DND-41 (cell line): ENCODE measurements around the gene FRAT2.

Experiments
- EZH2 ChIP-seq: IDR thresholded peaks from 3 replicates; pipeline ENCODE4 v1.6.1; 2012; ENCODE audit warnings: borderline replicate concordance, low read depth, mild to moderate bottlenecking, moderate library complexity, low read length, inconsistent platforms; ENCODE audit not compliant: severe bottlenecking
- TF ChIP-seq, protein P1 (sequence below): IDR thresholded peaks from 2 replicates; pipeline ENCODE4 v1.5.1; 2012; ENCODE audit warnings: borderline replicate concordance, low read length, moderate library complexity, mild to moderate bottlenecking; ENCODE audit not compliant: poor library complexity, severe bottlenecking; ENCODE audit errors: extremely low read depth

DNA sequence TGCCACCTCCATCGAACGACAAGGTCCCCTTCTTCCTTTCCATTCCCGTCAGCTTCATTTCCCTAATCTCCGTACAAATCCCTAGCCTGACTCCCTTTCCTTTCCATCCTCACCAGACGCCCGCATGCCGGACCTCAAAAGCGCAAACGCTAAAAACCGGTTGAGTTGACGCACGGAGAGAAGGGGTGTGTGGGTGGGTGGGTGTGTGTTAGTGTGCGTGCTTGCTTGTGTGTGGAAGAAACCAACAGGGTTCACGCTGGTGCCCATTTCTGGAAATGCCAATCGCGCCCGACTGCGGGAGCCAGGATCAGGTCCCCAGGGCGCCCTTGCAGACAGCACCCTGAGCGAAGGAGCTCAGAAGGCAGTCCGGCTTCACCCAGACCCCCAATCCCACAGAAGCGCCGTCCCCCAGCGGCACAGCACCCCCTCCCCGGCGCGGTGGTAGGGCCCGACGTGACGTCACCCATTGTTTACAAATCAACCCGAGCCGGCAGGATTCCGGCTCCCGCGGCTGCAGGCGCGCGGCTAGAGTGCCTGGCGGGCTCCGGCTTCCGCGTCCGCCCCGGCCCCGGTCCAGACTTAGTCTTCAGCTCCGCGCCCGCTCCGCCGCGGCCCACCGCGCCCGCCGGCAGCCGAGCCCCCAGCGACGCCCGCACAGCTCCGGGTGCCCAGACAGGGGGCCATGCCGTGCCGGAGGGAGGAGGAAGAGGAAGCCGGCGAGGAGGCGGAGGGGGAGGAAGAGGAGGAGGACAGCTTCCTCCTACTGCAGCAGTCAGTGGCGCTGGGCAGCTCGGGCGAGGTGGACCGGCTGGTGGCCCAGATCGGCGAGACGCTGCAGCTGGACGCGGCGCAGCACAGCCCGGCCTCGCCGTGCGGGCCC is 15.5 kb downstream of the FRAT2 start, which contains the start of gene FRAT1:
- TF ChIP-seq, protein P1, sequence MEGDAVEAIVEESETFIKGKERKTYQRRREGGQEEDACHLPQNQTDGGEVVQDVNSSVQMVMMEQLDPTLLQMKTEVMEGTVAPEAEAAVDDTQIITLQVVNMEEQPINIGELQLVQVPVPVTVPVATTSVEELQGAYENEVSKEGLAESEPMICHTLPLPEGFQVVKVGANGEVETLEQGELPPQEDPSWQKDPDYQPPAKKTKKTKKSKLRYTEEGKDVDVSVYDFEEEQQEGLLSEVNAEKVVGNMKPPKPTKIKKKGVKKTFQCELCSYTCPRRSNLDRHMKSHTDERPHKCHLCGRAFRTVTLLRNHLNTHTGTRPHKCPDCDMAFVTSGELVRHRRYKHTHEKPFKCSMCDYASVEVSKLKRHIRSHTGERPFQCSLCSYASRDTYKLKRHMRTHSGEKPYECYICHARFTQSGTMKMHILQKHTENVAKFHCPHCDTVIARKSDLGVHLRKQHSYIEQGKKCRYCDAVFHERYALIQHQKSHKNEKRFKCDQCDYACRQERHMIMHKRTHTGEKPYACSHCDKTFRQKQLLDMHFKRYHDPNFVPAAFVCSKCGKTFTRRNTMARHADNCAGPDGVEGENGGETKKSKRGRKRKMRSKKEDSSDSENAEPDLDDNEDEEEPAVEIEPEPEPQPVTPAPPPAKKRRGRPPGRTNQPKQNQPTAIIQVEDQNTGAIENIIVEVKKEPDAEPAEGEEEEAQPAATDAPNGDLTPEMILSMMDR: no peak
- no peak for TF ChIP-seq EZH2
